ENCODE results near the gene TRHDE. TPM values are rescaled to one million over a fixed set of nuclear protein-coding genes. Genes with fewer than 3 reads are reported as not detected.

Gene TRHDE
- total RNA-seq, 1 experiment from 2014 or later, result not detected

GRCh38 chr12:72522411-72522810 lies 250.2 kb downstream of the TRHDE start:
- Histone ChIP-seq H3K4me1 (0 out of 2 replicates have a peak, but pooled peaks cover 3% of the 10 kb centered on the region), H3K27me3 (replicated peaks; ENCODE audit: control insufficient read depth, insufficient read depth, low read length) (no peaks in the 10 kb centered on the region; the same call in 1 of the 2 replicates), H3K4me3 (ENCODE audit: low read depth, low read length) (no peak overlapping the region), H3K36me3 (ENCODE audit: control insufficient read depth, insufficient read depth, low read length) (no peaks in the 10 kb centered on the region), H3K9me3 (no peaks in the 10 kb centered on the region)
- Mint-ChIP-seq H3K4me3 (ENCODE audit: unreplicated experiment) (no peak overlapping the region), H3K36me3 (ENCODE audit: insufficient read depth, unreplicated experiment) (no peaks in the 10 kb centered on the region), H3K27me3 (ENCODE audit: insufficient read depth, unreplicated experiment) (peaks cover 3% of the 10 kb centered on the region), H3K27ac (ENCODE audit: unreplicated experiment) (no peak overlapping the region), H3K4me1 (ENCODE audit: low read depth, unreplicated experiment) (no peaks in the 10 kb centered on the region), H3K9me3 (ENCODE audit: unreplicated experiment) (no peaks in the 10 kb centered on the region)
- CTCF ChIA-PET, result no interaction called here
- DNase-seq, result no peak
- no TSS peak for BruUV-seq (replicated peaks)
- intact Hi-C loops (cut with micrococcal nuclease; ENCODE audit: unreplicated experiment), result no loop called here
- TF ChIP-seq, protein P1, sequence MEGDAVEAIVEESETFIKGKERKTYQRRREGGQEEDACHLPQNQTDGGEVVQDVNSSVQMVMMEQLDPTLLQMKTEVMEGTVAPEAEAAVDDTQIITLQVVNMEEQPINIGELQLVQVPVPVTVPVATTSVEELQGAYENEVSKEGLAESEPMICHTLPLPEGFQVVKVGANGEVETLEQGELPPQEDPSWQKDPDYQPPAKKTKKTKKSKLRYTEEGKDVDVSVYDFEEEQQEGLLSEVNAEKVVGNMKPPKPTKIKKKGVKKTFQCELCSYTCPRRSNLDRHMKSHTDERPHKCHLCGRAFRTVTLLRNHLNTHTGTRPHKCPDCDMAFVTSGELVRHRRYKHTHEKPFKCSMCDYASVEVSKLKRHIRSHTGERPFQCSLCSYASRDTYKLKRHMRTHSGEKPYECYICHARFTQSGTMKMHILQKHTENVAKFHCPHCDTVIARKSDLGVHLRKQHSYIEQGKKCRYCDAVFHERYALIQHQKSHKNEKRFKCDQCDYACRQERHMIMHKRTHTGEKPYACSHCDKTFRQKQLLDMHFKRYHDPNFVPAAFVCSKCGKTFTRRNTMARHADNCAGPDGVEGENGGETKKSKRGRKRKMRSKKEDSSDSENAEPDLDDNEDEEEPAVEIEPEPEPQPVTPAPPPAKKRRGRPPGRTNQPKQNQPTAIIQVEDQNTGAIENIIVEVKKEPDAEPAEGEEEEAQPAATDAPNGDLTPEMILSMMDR (IDR thresholded peaks at IDR 0.05; ENCODE audit: insufficient read depth in 1 of 2, low read depth in 1 of 2, low read length in 1 of 2, severe bottlenecking in 1 of 2, unreplicated experiment in 1 of 2), result no peak
- POLR2A ChIA-PET, result no interaction called here

DNA sequence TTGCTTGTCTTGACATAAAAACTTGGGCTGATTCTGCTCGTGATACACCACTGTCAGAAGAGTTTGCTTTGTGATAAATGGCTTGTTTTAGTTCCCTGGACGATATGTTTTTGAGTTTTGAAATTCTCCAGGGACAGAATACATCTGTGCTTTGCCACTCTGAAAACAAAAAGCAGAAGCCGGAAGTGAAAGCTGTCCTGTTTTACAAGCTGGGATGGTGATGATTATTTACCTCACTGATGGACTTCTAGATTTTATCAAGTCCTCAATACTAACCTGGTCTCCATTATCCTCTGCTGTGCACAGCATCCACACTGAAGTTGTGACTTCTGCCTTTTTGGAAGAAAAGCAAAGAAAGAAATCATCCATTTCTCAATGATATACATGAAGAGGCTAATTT lies 251.6 kb downstream of the TRHDE start:
- Mint-ChIP-seq H3K4me1 (ENCODE audit: low read depth, unreplicated experiment) (no peaks in the 10 kb centered on the region), H3K36me3 (ENCODE audit: insufficient read depth, unreplicated experiment) (no peaks in the 10 kb centered on the region), H3K9me3 (ENCODE audit: unreplicated experiment) (no peaks in the 10 kb centered on the region), H3K27me3 (ENCODE audit: insufficient read depth, unreplicated experiment) (peaks cover 4% of the 10 kb centered on the region), H3K27ac (ENCODE audit: unreplicated experiment) (no peak overlapping the region), H3K4me3 (ENCODE audit: unreplicated experiment) (no peak overlapping the region)
- CTCF ChIA-PET, result no interaction called here
- no peak for DNase-seq
- TF ChIP-seq, protein P1 (IDR thresholded peaks at IDR 0.05; ENCODE audit: insufficient read depth in 1 of 2, low read depth in 1 of 2, low read length in 1 of 2, severe bottlenecking in 1 of 2, unreplicated experiment in 1 of 2), result no peak
- H3K36me3 ChIP-seq (ENCODE audit: control insufficient read depth, insufficient read depth, low read length), result no peaks in the 10 kb centered on the region
- intact Hi-C loops (cut with micrococcal nuclease; ENCODE audit: unreplicated experiment), result no loop called here
- H3K4me1 ChIP-seq, result peaks cover 3% of the 10 kb centered on the region; the same call in 1 of the 2 replicates
- H3K9me3 ChIP-seq, result no peaks in the 10 kb centered on the region
- no peaks in the 10 kb centered on the region; the same call in 1 of the 2 replicates for H3K27me3 ChIP-seq (replicated peaks; ENCODE audit: control insufficient read depth, insufficient read depth, low read length)
- H3K4me3 ChIP-seq (ENCODE audit: low read depth, low read length), result no peak overlapping the region
- POLR2A ChIA-PET, result no interaction called here
- BruUV-seq (replicated peaks), result no TSS peak

- BruUV-seq (replicated peaks), result no TSS peak
These were observed 263.2 kb downstream of the TRHDE start for GRCh38 chr12:72535212-72535990.

More at GRCh38 chr12:72535212-72535990, 263.2 kb downstream of the TRHDE start:
- DNase-seq, result no peak
- no peaks in the 10 kb centered on the region for H3K36me3 Mint-ChIP-seq (ENCODE audit: insufficient read depth, unreplicated experiment)
- Histone ChIP-seq H3K4me1 (no peaks in the 10 kb centered on the region), H3K36me3 (ENCODE audit: control insufficient read depth, insufficient read depth, low read length) (no peaks in the 10 kb centered on the region), H3K9me3 (no peaks in the 10 kb centered on the region), H3K4me3 (ENCODE audit: low read depth, low read length) (no peak overlapping the region), H3K27me3 (replicated peaks; ENCODE audit: control insufficient read depth, insufficient read depth, low read length) (no peaks in the 10 kb centered on the region)
- POLR2A ChIA-PET, result no interaction called here
- H3K4me1 Mint-ChIP-seq (ENCODE audit: low read depth, unreplicated experiment), result no peaks in the 10 kb centered on the region
- H3K27ac Mint-ChIP-seq (ENCODE audit: unreplicated experiment), result no peak overlapping the region
- no peak overlapping the region for H3K4me3 Mint-ChIP-seq (ENCODE audit: unreplicated experiment)
- CTCF ChIA-PET, result no interaction called here
- intact Hi-C loops (cut with micrococcal nuclease; ENCODE audit: unreplicated experiment), result no loop called here
- peaks cover 13% of the 10 kb centered on the region for H3K27me3 Mint-ChIP-seq (ENCODE audit: insufficient read depth, unreplicated experiment)
- no peaks in the 10 kb centered on the region for H3K9me3 Mint-ChIP-seq (ENCODE audit: unreplicated experiment)
- TF ChIP-seq, protein P1 (IDR thresholded peaks at IDR 0.05; ENCODE audit: insufficient read depth in 1 of 2, low read depth in 1 of 2, low read length in 1 of 2, severe bottlenecking in 1 of 2, unreplicated experiment in 1 of 2), result no peak

All from Caco-2 (cell line).